NCI-H345 treated with DMSO at 0.1 percent for 48 hours (cell line): Measurements from ENCODE around the gene RADIL.

ENCODE experiments used
- DNase-seq: peaks from one replicate; lab custom pipeline; 2025; ENCODE audit not compliant: unreplicated experiment; lab: John Stamatoyannopoulos, UW

The RADIL gene

GRCh38 chr7:4851459-4852422, 31.8 kb downstream of the RADIL start:
- no peak for DNase-seq

- no peak for DNase-seq
Observed at GRCh38 chr7:4850262-4850795, 33.2 kb downstream of the RADIL start.

- peak; percentile 85 for DNase-seq
Observed at GRCh38 chr7:4849390-4849789, 34.1 kb downstream of the RADIL start.

- DNase-seq: no peak
Observed at GRCh38 chr7:4845740-4846142, 37.8 kb downstream of the RADIL start.

- no peak for DNase-seq
Observed at GRCh38 chr7:4842319-4843064, 41.0 kb downstream of the RADIL start.

- DNase-seq: no peak
Observed at GRCh38 chr7:4841836-4842235, 41.7 kb downstream of the RADIL start.

- DNase-seq: no peak
Observed at GRCh38 chr7:4841007-4841784, 42.3 kb downstream of the RADIL start.

- DNase-seq: no peak
Observed at GRCh38 chr7:4840079-4840501, 43.4 kb downstream of the RADIL start.

GRCh38 chr7:4838626-4839334, 44.7 kb downstream of the RADIL start:
- DNase-seq: no peak

GRCh38 chr7:4837803-4838625, 45.5 kb downstream of the RADIL start:
- peak; percentile 24 for DNase-seq

GRCh38 chr7:4837041-4837802, 46.3 kb downstream of the RADIL start:
- DNase-seq: no peak

- DNase-seq: no peak
Observed at GRCh38 chr7:4836206-4836661, 47.3 kb downstream of the RADIL start.

GRCh38 chr7:4835398-4836205, 47.9 kb downstream of the RADIL start:
- no peak for DNase-seq

- no peak for DNase-seq
Observed at GRCh38 chr7:4834601-4835397, 48.7 kb downstream of the RADIL start.

GRCh38 chr7:4833691-4834600, 49.6 kb downstream of the RADIL start:
- no peak for DNase-seq

- no peak for DNase-seq
Observed at GRCh38 chr7:4833176-4833575, 50.3 kb downstream of the RADIL start.
